ENCODE data around the gene PPIA. TPM values are rescaled to one million over a fixed set of nuclear protein-coding genes. Genes with fewer than 3 reads are reported as not detected.
"Not testable (repeated sequence)": the region's sequence is repeated elsewhere in the genome, so short reads cannot be mapped to it uniquely, and the experiment has no call there.

PPIA gene
- polyA plus RNA-seq, 1 donor, result 754 TPM

GRCh38 chr7:44764081-44764480 lies 32.4 kb upstream of the PPIA start:
- DNase-seq (ENCODE audit: low read depth), result no peak

- no peak for DNase-seq (ENCODE audit: low read depth)
These were observed 31.6 kb upstream of the PPIA start for GRCh38 chr7:44764665-44765578.

GRCh38 chr7:44765579-44766415 lies 30.7 kb upstream of the PPIA start:
- no peak for DNase-seq (ENCODE audit: low read depth)

GRCh38 chr7:44766416-44766801 lies 30.1 kb upstream of the PPIA start:
- no peak for DNase-seq (ENCODE audit: low read depth)

- no peak for DNase-seq (ENCODE audit: low read depth)
These were observed 29.2 kb upstream of the PPIA start for GRCh38 chr7:44767134-44767911.

GRCh38 chr7:44767912-44768627 lies 28.4 kb upstream of the PPIA start:
- peak; percentile 70 for DNase-seq (ENCODE audit: low read depth)

- DNase-seq (ENCODE audit: low read depth), result no peak
These were observed 27.7 kb upstream of the PPIA start for GRCh38 chr7:44768628-44769371.

- no peak for DNase-seq (ENCODE audit: low read depth)
These were observed 27.1 kb upstream of the PPIA start for GRCh38 chr7:44769376-44769775.

- no peak for DNase-seq (ENCODE audit: low read depth)
These were observed 26.6 kb upstream of the PPIA start for GRCh38 chr7:44769776-44770294.

GRCh38 chr7:44771358-44771757 lies 25.1 kb upstream of the PPIA start:
- no peak for DNase-seq (ENCODE audit: low read depth)

GRCh38 chr7:44772440-44772839 lies 24.0 kb upstream of the PPIA start:
- no peak for DNase-seq (ENCODE audit: low read depth)

- no peak for DNase-seq (ENCODE audit: low read depth)
These were observed 23.6 kb upstream of the PPIA start for GRCh38 chr7:44772867-44773266.

- DNase-seq (ENCODE audit: low read depth), result not testable (repeated sequence)
These were observed 22.0 kb upstream of the PPIA start for GRCh38 chr7:44774486-44774885.

GRCh38 chr7:44775383-44776107 lies 20.9 kb upstream of the PPIA start:
- no peak for DNase-seq (ENCODE audit: low read depth)

- DNase-seq (ENCODE audit: low read depth), result no peak
These were observed 20.3 kb upstream of the PPIA start for GRCh38 chr7:44776211-44776610.

- no peak for DNase-seq (ENCODE audit: low read depth)
These were observed 14.0 kb upstream of the PPIA start for GRCh38 chr7:44782460-44782859.

- no peak for DNase-seq (ENCODE audit: low read depth)
These were observed 13.1 kb upstream of the PPIA start for GRCh38 chr7:44783407-44783806.

GRCh38 chr7:44784364-44784763 lies 12.1 kb upstream of the PPIA start:
- DNase-seq (ENCODE audit: low read depth), result no peak

GRCh38 chr7:44785218-44785617 lies 11.3 kb upstream of the PPIA start:
- DNase-seq (ENCODE audit: low read depth), result not testable (repeated sequence)

GRCh38 chr7:44787041-44787440 lies 9.4 kb upstream of the PPIA start:
- DNase-seq (ENCODE audit: low read depth), result no peak
